Measurements from ENCODE around the gene PTPRK.

GRCh38 chr6:128138694-128139093 is 381.7 kb downstream of the PTPRK start:
- TF ChIP-seq, protein P1, sequence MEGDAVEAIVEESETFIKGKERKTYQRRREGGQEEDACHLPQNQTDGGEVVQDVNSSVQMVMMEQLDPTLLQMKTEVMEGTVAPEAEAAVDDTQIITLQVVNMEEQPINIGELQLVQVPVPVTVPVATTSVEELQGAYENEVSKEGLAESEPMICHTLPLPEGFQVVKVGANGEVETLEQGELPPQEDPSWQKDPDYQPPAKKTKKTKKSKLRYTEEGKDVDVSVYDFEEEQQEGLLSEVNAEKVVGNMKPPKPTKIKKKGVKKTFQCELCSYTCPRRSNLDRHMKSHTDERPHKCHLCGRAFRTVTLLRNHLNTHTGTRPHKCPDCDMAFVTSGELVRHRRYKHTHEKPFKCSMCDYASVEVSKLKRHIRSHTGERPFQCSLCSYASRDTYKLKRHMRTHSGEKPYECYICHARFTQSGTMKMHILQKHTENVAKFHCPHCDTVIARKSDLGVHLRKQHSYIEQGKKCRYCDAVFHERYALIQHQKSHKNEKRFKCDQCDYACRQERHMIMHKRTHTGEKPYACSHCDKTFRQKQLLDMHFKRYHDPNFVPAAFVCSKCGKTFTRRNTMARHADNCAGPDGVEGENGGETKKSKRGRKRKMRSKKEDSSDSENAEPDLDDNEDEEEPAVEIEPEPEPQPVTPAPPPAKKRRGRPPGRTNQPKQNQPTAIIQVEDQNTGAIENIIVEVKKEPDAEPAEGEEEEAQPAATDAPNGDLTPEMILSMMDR (conservative IDR thresholded peaks at IDR 0.05; ENCODE audit: low read length) = no peak
- no peak for TF ChIP-seq EZH2phosphoT487 (IDR thresholded peaks at IDR 0.05; ENCODE audit: borderline replicate concordance, low read depth, low read length)
